GM20000 (cell line): Measurements from ENCODE around the gene ARL13A.

Experiments used
- DNase-seq: peaks from one replicate; pipeline ENCODE4 v3.0.0; 2012; ENCODE audit warnings: low spot score
- TF ChIP-seq, protein P1 (sequence below): IDR thresholded peaks from 2 replicates; pipeline ENCODE4 v1.5.1; 2012; ENCODE audit warnings: mild to moderate bottlenecking, control low read depth; ENCODE audit errors: extremely low read depth, missing control alignments

The ARL13A gene

DNA sequence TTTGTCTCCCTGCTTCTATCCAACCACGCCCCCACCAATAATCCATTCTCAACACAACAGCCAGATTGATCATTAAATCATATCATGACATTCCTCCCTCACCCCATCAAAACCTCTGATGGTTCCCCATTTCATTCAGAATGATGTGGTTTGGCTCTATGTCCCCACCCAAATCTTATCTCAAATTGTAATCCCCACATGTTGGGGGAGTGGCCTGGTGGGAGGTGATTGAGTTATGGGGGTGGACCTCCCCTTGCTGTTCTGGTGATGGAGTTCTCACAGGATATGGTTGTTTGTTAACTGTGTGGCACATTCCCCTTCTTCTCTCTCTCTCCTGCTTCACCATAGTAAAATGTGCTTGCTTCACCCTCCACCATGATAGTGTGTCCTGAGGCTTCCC, 59.1 kb downstream of the ARL13A start:
- no peak for DNase-seq
- TF ChIP-seq, protein P1, sequence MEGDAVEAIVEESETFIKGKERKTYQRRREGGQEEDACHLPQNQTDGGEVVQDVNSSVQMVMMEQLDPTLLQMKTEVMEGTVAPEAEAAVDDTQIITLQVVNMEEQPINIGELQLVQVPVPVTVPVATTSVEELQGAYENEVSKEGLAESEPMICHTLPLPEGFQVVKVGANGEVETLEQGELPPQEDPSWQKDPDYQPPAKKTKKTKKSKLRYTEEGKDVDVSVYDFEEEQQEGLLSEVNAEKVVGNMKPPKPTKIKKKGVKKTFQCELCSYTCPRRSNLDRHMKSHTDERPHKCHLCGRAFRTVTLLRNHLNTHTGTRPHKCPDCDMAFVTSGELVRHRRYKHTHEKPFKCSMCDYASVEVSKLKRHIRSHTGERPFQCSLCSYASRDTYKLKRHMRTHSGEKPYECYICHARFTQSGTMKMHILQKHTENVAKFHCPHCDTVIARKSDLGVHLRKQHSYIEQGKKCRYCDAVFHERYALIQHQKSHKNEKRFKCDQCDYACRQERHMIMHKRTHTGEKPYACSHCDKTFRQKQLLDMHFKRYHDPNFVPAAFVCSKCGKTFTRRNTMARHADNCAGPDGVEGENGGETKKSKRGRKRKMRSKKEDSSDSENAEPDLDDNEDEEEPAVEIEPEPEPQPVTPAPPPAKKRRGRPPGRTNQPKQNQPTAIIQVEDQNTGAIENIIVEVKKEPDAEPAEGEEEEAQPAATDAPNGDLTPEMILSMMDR, result no peak

DNA sequence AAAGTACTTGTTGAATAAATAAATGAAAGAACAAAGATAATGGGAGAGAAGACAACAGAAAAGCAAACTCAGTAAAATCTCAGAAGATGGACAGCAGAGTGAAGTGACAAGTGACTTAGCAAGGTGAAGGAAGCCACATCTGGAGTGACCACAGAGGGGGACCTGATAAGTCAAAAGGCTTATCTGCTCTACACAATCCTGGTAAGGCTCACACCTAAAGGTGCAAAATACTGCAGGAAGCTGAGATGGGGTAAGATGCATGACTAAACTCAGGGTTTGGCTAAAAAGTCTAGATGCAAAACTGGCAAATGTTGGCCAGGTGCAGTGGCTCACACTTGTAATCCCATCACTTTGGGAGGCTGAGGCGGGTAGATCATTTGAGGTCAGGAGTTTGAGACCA, 60.2 kb downstream of the ARL13A start:
- no peak for DNase-seq

DNA sequence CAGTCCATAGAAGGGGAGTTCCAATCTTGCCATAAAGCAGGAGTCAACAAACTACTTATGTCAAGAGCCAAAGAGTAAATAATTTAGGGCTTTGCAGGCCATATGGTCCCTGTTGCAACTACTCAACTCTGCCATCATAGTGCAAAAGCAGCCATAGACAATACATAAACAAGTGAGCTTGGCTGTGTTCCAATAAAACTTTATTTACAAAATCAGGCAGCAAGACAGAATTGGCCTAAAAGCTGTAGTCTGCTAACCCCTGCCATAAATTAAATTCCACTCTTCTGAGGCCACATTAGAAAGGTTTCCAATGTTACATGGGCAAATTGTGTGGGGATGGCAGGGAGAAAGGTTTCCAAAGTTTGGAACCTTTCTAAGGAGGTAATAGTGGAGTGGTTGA, 67.7 kb downstream of the ARL13A start:
- DNase-seq, result no peak
- TF ChIP-seq, protein P1, result no peak

More for the DNA sequence above, 60.2 kb downstream of the ARL13A start:
- TF ChIP-seq, protein P1, result no peak

DNA sequence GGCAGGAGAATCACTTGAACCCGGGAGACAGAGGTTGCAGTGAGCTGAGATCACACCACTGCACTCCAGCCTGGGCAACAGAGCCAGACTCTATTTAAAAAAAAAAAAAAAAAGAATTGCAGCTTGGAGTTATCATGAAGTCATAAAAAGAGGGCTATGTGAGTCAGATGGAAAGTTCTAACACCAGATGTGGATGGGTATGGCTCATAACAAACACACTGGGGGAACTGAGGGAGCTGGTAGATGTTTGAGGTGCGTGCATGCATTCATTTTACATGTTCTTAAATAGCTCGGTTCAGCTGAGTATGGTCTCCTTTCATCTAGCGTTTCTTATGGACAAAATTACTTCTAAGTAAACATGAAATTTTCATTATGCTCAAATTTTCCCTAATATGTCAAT, 70.7 kb downstream of the ARL13A start:
- TF ChIP-seq, protein P1, result no peak
- no peak for DNase-seq
